ENCODE results near the gene BPIFB4. TPM values are rescaled to one million over a fixed set of nuclear protein-coding genes. Genes with fewer than 3 reads are reported as not detected.

BPIFB4 gene
- total and polyA plus RNA-seq, 2 donors (not counting 1 experiment from before 2014, with no cell fraction given), result not detected

DNA sequence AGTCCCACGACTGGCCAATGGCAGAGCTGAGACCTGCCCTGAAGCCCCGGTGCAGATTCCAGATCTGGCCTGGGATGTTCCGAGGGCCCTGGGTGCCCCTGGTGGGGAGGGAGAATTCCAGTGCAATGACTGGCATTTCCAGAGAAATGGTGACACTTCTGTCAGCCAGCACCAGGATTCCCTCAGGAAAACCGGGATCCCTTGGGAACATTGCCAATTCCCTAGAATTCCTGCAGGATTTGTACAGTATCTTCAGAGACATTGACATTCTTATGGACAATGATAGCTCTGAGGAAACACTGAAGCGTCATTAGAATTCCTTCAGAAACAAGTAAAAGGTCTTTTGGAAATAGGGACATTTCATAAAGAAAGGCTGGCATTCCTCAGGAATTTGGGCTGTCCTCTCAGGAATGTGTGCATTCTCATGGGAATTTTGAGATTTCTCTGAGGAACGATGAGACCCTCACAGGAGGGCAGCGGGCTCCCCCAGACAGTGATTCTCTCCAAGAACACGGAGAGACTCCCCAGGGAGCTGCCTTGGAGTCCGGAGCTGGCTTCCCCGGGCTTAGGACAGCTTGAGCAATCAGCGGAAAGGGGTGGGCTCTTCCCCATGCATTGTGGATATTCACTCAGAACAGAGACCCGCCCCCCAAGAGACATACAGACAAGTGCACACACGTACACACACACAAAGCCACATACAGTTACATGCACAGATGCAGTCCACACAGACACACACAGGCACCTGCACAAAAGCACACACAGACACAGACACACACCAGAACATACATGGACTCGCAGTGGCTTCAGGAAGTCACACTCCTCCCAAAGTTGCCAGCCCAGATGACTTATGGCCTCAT lies 53.3 kb downstream of the BPIFB4 start:
- no peaks in the 10 kb centered on the region for H3K4me1 ChIP-seq (ENCODE audit: control insufficient read depth in 2 of 2, insufficient read depth in 2 of 2, low read length in 2 of 2)
- H3K9me3 Mint-ChIP-seq (ENCODE audit: insufficient read depth), result no peaks in the 10 kb centered on the region
- H3K4me3 Mint-ChIP-seq, result no peak overlapping the region
- CTCF ChIA-PET, result no interaction called here
- peaks cover 24% of the 10 kb centered on the region for H3K27me3 Mint-ChIP-seq
- H3K27ac Mint-ChIP-seq, result no peak overlapping the region
- H3K27me3 ChIP-seq (replicated peaks in 1 of 4; ENCODE audit: control extremely low read depth in 1 of 4, control insufficient read depth in 3 of 4, insufficient read depth in 4 of 4, low read length in 3 of 4), result peaks cover 0 to 2% (median 0%) of the 10 kb centered on the region in 4 experiments
- no peaks in the 10 kb centered on the region for H3K79me2 ChIP-seq (ENCODE audit: control insufficient read depth, insufficient read depth, low read length)
- 62% methylated on average over 13 of the region's 14 CpGs for WGBS (ENCODE audit: insufficient coverage)
- H3K4me2 ChIP-seq (replicated peaks; ENCODE audit: low read depth, low read length, poor library complexity, severe bottlenecking), result no peak overlapping the region
- no peak for DNase-seq
- H4K20me1 ChIP-seq (ENCODE audit: control insufficient read depth, insufficient read depth, low read length, poor library complexity, severe bottlenecking), result no peaks in the 10 kb centered on the region
- no peak overlapping the region for H3K4me3 ChIP-seq (ENCODE audit: control extremely low read depth in 1 of 5, extremely low read depth in 1 of 5, insufficient read depth in 1 of 5, low read depth in 2 of 5, low read length in 4 of 5)
- no peak overlapping the region for H3K27ac ChIP-seq (ENCODE audit: low read length in 2 of 2)
- ATAC-seq (ENCODE audit: low read depth), result no peak
- H3K9ac ChIP-seq (ENCODE audit: low read length), result no peak overlapping the region
- intact Hi-C loops (cut with micrococcal nuclease), result no loop called here
- TF ChIP-seq, protein P1, sequence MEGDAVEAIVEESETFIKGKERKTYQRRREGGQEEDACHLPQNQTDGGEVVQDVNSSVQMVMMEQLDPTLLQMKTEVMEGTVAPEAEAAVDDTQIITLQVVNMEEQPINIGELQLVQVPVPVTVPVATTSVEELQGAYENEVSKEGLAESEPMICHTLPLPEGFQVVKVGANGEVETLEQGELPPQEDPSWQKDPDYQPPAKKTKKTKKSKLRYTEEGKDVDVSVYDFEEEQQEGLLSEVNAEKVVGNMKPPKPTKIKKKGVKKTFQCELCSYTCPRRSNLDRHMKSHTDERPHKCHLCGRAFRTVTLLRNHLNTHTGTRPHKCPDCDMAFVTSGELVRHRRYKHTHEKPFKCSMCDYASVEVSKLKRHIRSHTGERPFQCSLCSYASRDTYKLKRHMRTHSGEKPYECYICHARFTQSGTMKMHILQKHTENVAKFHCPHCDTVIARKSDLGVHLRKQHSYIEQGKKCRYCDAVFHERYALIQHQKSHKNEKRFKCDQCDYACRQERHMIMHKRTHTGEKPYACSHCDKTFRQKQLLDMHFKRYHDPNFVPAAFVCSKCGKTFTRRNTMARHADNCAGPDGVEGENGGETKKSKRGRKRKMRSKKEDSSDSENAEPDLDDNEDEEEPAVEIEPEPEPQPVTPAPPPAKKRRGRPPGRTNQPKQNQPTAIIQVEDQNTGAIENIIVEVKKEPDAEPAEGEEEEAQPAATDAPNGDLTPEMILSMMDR (IDR thresholded peaks at IDR 0.05), result no peak
- TF ChIP-seq EZH2 (IDR thresholded peaks at IDR 0.05; ENCODE audit: borderline replicate concordance, insufficient read depth, low read depth, low read length, poor library complexity, severe bottlenecking), result no peak
- H3K4me1 Mint-ChIP-seq, result no peaks in the 10 kb centered on the region
- no peak overlapping the region for H2AFZ ChIP-seq (ENCODE audit: insufficient read depth, low read depth, low read length, poor library complexity, severe bottlenecking)
- POLR2A ChIA-PET, result no interaction called here
- H3K9me3 ChIP-seq (ENCODE audit: control extremely low read depth in 1 of 3, control insufficient read depth in 2 of 3, insufficient read depth in 1 of 3, low read length in 2 of 3), result peaks cover 0 to 1% (median 0%) of the 10 kb centered on the region in 3 donors
- no peaks in the 10 kb centered on the region for H3K36me3 ChIP-seq (replicated peaks in 1 of 2; ENCODE audit: control extremely low read depth in 1 of 2, control insufficient read depth in 1 of 2, extremely low read depth in 1 of 2, insufficient read depth in 2 of 2, low read length in 1 of 2)

DNA sequence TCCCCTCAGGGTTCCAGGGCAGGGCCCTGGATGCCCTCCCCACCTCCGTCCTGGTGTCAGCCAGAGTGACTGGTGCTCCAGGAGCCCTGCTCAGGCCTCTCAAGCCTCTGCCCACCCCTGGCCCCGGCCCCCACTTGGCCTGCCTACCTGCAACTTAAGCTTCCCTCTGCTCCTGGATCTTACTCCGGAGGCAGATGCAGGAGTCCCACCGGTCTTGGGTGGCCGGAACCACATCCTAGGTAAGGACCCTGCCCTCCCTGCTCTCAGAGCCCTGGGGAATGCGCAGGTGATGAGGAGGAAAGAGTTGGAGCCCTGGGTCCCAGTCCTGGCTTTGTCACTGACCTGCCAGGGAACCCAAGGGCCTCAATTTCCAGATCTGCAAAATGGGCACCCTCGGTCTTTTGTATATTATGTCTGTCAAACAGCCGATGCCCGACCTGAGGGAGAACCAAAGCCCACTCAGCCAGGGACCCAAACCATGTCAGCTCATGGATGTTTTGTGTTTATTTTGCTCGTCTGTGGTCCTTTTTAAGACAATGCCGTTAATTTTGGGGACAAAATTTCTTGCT lies 54.0 kb downstream of the BPIFB4 start:
- H3K27ac ChIP-seq (ENCODE audit: low read length in 2 of 2), result no peak overlapping the region
- 83% methylated on average over 7 of the region's 11 CpGs for WGBS (ENCODE audit: insufficient coverage)
- no peak overlapping the region for H3K4me3 ChIP-seq (ENCODE audit: control extremely low read depth in 1 of 5, extremely low read depth in 1 of 5, insufficient read depth in 1 of 5, low read depth in 2 of 5, low read length in 4 of 5)
- H3K36me3 ChIP-seq (replicated peaks in 1 of 2; ENCODE audit: control extremely low read depth in 1 of 2, control insufficient read depth in 1 of 2, extremely low read depth in 1 of 2, insufficient read depth in 2 of 2, low read length in 1 of 2), result no peaks in the 10 kb centered on the region
- Mint-ChIP-seq H3K4me3 (no peak overlapping the region), H3K4me1 (no peaks in the 10 kb centered on the region), H3K9me3 (ENCODE audit: insufficient read depth) (no peaks in the 10 kb centered on the region), H3K27ac (no peak overlapping the region), H3K27me3 (peaks cover 24% of the 10 kb centered on the region)
- no peak for DNase-seq
- no peaks in the 10 kb centered on the region for H3K4me1 ChIP-seq (ENCODE audit: control insufficient read depth in 2 of 2, insufficient read depth in 2 of 2, low read length in 2 of 2)
- no peak overlapping the region for H3K9ac ChIP-seq (ENCODE audit: low read length)
- ATAC-seq (ENCODE audit: low read depth), result no peak
- peaks cover 0 to 2% (median 0%) of the 10 kb centered on the region in 4 experiments for H3K27me3 ChIP-seq (replicated peaks in 1 of 4; ENCODE audit: control extremely low read depth in 1 of 4, control insufficient read depth in 3 of 4, insufficient read depth in 4 of 4, low read length in 3 of 4)
- intact Hi-C loops (cut with micrococcal nuclease), result no loop called here
- H3K4me2 ChIP-seq (replicated peaks; ENCODE audit: low read depth, low read length, poor library complexity, severe bottlenecking), result no peak overlapping the region
- no peaks in the 10 kb centered on the region for H3K79me2 ChIP-seq (ENCODE audit: control insufficient read depth, insufficient read depth, low read length)
- H3K9me3 ChIP-seq (ENCODE audit: control extremely low read depth in 1 of 3, control insufficient read depth in 2 of 3, insufficient read depth in 1 of 3, low read length in 2 of 3), result peaks cover 0 to 1% (median 0%) of the 10 kb centered on the region in 3 donors
- H2AFZ ChIP-seq (ENCODE audit: insufficient read depth, low read depth, low read length, poor library complexity, severe bottlenecking), result no peak overlapping the region
- CTCF ChIA-PET, result no interaction called here
- POLR2A ChIA-PET, result no interaction called here
- TF ChIP-seq EZH2 (IDR thresholded peaks at IDR 0.05; ENCODE audit: borderline replicate concordance, insufficient read depth, low read depth, low read length, poor library complexity, severe bottlenecking), result no peak
- TF ChIP-seq, protein P1 (IDR thresholded peaks at IDR 0.05), result no peak
- H4K20me1 ChIP-seq (ENCODE audit: control insufficient read depth, insufficient read depth, low read length, poor library complexity, severe bottlenecking), result no peaks in the 10 kb centered on the region
